MCF 10A (cell line): Measurements from ENCODE around the gene BARHL1. TPM values are rescaled to one million over a fixed set of nuclear protein-coding genes. Genes with fewer than 3 reads are reported as not detected.

ENCODE experiments used
- BruUV-seq: library from RNA; stranded (reverse); fragments of 400-500 nt; replicated peaks from 2 replicates; lab custom pipeline; 2021; lab: Mats Ljungman, UMichigan
- CTCF ChIA-PET: fragments of 300-600 bp; sonication (Branson Sonifier 250); formaldehyde crosslinking; extraction: SDS; loops from one replicate; lab custom pipeline; 2021; ENCODE audit warnings: antibody characterized with exemption, inconsistent platforms; lab: Yijun Ruan, JAX
- POLR2A ChIA-PET: fragments of 300-600, 350-650 bp; sonication (Branson Sonifier 250); formaldehyde crosslinking; extraction: SDS; loops from one replicate; lab custom pipeline; 2020; ENCODE audit warnings: antibody characterized with exemption, inconsistent platforms; lab: Yijun Ruan, JAX
- DNase-seq: peaks from one replicate; pipeline ENCODE4 v3.0.0-alpha.2; 2018; ENCODE audit not compliant: unreplicated experiment
- H3K27ac Mint-ChIP-seq: one replicate; pipeline ENCODE4 v1.8.0; 2022; ENCODE audit warnings: mild to moderate bottlenecking, low read depth, mixed read lengths; ENCODE audit not compliant: unreplicated experiment
- H3K27me3 Mint-ChIP-seq: one replicate; pipeline ENCODE4 v1.8.0; 2022; ENCODE audit warnings: mixed read lengths; ENCODE audit not compliant: insufficient read depth, unreplicated experiment
- H3K36me3 Mint-ChIP-seq: one replicate; pipeline ENCODE4 v1.8.0; 2022; ENCODE audit warnings: mild to moderate bottlenecking, moderate library complexity, mixed read lengths; ENCODE audit not compliant: insufficient read depth, unreplicated experiment
- H3K4me1 Mint-ChIP-seq: one replicate; pipeline ENCODE4 v1.8.0; 2022; ENCODE audit warnings: mixed read lengths; ENCODE audit not compliant: insufficient read depth, unreplicated experiment
- H3K4me3 Mint-ChIP-seq: one replicate; pipeline ENCODE4 v1.8.0; 2022; ENCODE audit warnings: mild to moderate bottlenecking, moderate library complexity, mixed read lengths; ENCODE audit not compliant: unreplicated experiment
- H3K9me3 Mint-ChIP-seq: one replicate; pipeline ENCODE4 v1.8.0; 2022; ENCODE audit warnings: mixed read lengths; ENCODE audit not compliant: unreplicated experiment
- CTCF ChIP-seq: fragments of 200-600 bp; IDR thresholded peaks from one replicate; pipeline ENCODE4 v1.8.0; 2022; ENCODE audit warnings: antibody characterized with exemption, mild to moderate bottlenecking; ENCODE audit not compliant: unreplicated experiment
- intact Hi-C: fragments of 100-400 bp; cut with micrococcal nuclease; formaldehyde crosslinking; loops from 2 replicates; pipeline ENCODE4 v1.14.1; 2022
- total RNA-seq: library from RNA; stranded (reverse); gene quantifications from 2 replicates; pipeline ENCODE4 v1.2.3, GENCODE V29; 2022

Gene BARHL1
- total RNA-seq, 1 experiment from 2014 or later = not detected

GRCh38 chr9:132543251-132543650 lies 39.2 kb upstream of the BARHL1 start:
- H3K27ac Mint-ChIP-seq = no peak overlapping the region
- no peaks in the 10 kb centered on the region for H3K9me3 Mint-ChIP-seq
- no peaks in the 10 kb centered on the region for H3K4me1 Mint-ChIP-seq
- ChIA-PET CTCF (interaction anchor here (0.6 kb wide), 1 partner anchor 990 kb away, joined by 3 read pairs; no protein-coding TSS in a partner anchor), POLR2A (no interaction called here)
- TF ChIP-seq CTCF = no peak
- BruUV-seq = no TSS peak
- peaks cover 30% of the 10 kb centered on the region for H3K27me3 Mint-ChIP-seq
- no peak for DNase-seq
- H3K4me3 Mint-ChIP-seq = no peak overlapping the region
- intact Hi-C loops = no loop called here
- no peaks in the 10 kb centered on the region for H3K36me3 Mint-ChIP-seq

DNA sequence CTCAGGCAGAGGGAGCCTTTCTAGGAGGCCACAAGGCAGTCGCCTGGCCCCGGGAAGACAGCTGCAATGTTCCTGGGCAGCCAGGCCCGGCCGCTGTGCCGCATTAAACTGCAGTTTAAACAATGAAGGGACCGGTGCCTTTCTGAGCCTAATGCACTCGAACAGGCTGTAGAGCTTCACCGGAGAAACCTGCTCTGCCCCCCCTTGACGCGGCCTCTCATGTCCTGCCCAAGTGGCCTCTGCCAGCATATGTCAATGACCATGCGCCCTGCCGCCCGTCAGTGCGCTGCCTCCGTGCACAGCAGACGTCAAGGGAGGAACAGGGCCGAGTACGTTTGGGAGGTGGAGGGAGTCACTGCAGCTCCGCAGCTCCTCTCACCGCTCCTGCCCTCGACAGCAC lies 38.4 kb upstream of the BARHL1 start:
- ChIA-PET POLR2A (no interaction called here), CTCF (no interaction called here)
- H3K27me3 Mint-ChIP-seq = peaks cover 37% of the 10 kb centered on the region
- no peak for TF ChIP-seq CTCF
- no peak overlapping the region for H3K4me3 Mint-ChIP-seq
- no peaks in the 10 kb centered on the region for H3K36me3 Mint-ChIP-seq
- H3K27ac Mint-ChIP-seq = no peak overlapping the region
- DNase-seq = no peak
- intact Hi-C loops = no loop called here
- H3K9me3 Mint-ChIP-seq = no peaks in the 10 kb centered on the region
- H3K4me1 Mint-ChIP-seq = no peaks in the 10 kb centered on the region
- BruUV-seq = no TSS peak

- H3K9me3 Mint-ChIP-seq = no peaks in the 10 kb centered on the region
- no peak for TF ChIP-seq CTCF
- peaks cover 54% of the 10 kb centered on the region for H3K27me3 Mint-ChIP-seq
- no TSS peak for BruUV-seq
- H3K36me3 Mint-ChIP-seq = no peaks in the 10 kb centered on the region
- ChIA-PET CTCF (no interaction called here), POLR2A (no interaction called here)
- no peak for DNase-seq
- no peak overlapping the region for H3K27ac Mint-ChIP-seq
- H3K4me1 Mint-ChIP-seq = no peaks in the 10 kb centered on the region
- intact Hi-C loops = no loop called here
- H3K4me3 Mint-ChIP-seq = no peak overlapping the region
Observed at GRCh38 chr9:132545578-132545977, 36.8 kb upstream of the BARHL1 start.

GRCh38 chr9:132546148-132547051 lies 36.0 kb upstream of the BARHL1 start:
- BruUV-seq = no TSS peak
- no peaks in the 10 kb centered on the region for H3K4me1 Mint-ChIP-seq
- H3K27me3 Mint-ChIP-seq = peaks cover 62% of the 10 kb centered on the region
- H3K9me3 Mint-ChIP-seq = no peaks in the 10 kb centered on the region
- POLR2A ChIA-PET = no interaction called here
- intact Hi-C loops = no loop called here
- no peak for TF ChIP-seq CTCF
- CTCF ChIA-PET = interaction anchor here (0.7 kb wide), 2 partner anchors 32 to 1294 kb away, joined by 3 to 4 read pairs; no protein-coding TSS in a partner anchor
- H3K27ac Mint-ChIP-seq = no peak overlapping the region
- no peak overlapping the region for H3K4me3 Mint-ChIP-seq
- peak; percentile 0 for DNase-seq
- no peaks in the 10 kb centered on the region for H3K36me3 Mint-ChIP-seq
